Kidney (tissue), 14 donors: ENCODE data around the gene MACROD2. TPM values are rescaled to one million over a fixed set of nuclear protein-coding genes. Genes with fewer than 3 reads are reported as not detected.

Experiments used
- DNase-seq, 5 donors: peaks; one replicate each; pipeline ENCODE4 v3.0.0-alpha.2; 2013 to 2020
- FAIRE-seq: peaks from 2 replicates; lab custom pipeline; 2012; peaks lifted over from hg19 to GRCh38; lab: Jason Lieb, UNC
- H3K27ac ChIP-seq, 2 donors: one replicate each; pipeline ENCODE4 v1.7.0; 2013; ENCODE audit warnings: low read depth in 2 of 2, low read length in 2 of 2, inconsistent platforms in 1 of 2
- H3K27me3 ChIP-seq: one replicate; pipeline ENCODE4 v1.7.1; 2013; ENCODE audit warnings: low read length, inconsistent platforms; ENCODE audit not compliant: control insufficient read depth, insufficient read depth
- H3K36me3 ChIP-seq, 3 donors: one replicate each; pipeline versions ENCODE4 v1.7.0 to v1.7.1; 2013; ENCODE audit warnings: low read length in 3 of 3, control low read depth in 1 of 3, inconsistent platforms in 1 of 3; ENCODE audit not compliant: insufficient read depth in 3 of 3, control insufficient read depth in 2 of 3
- H3K4me1 ChIP-seq, 3 donors: one replicate each; pipeline versions ENCODE4 v1.7.0 to v1.7.1; 2013; ENCODE audit warnings: low read length in 3 of 3, inconsistent platforms in 1 of 3, low read depth in 1 of 3; ENCODE audit not compliant: control insufficient read depth in 2 of 3, insufficient read depth in 2 of 3
- H3K4me3 ChIP-seq, 3 donors: one replicate each; pipeline versions ENCODE4 v1.7.0 to v1.8.1; 2013; ENCODE audit warnings: low read length in 3 of 3, control low read depth in 1 of 3, inconsistent platforms in 1 of 3
- H3K9ac ChIP-seq, 3 donors: one replicate each; pipeline versions ENCODE4 v1.7.0 to v1.7.1; 2013; ENCODE audit warnings: low read length in 3 of 3, control low read depth in 1 of 3, inconsistent platforms in 1 of 3
- H3K9me3 ChIP-seq, 3 donors: one replicate each; pipeline versions ENCODE4 v1.7.0 to v1.7.1; 2013; ENCODE audit warnings: low read length in 3 of 3, control low read depth in 1 of 3, inconsistent platforms in 1 of 3; ENCODE audit not compliant: control insufficient read depth in 2 of 3, insufficient read depth in 1 of 3
- intact Hi-C: fragments of 100-400 bp; cut with DNase I; formaldehyde crosslinking; loops from one replicate; pipeline ENCODE4 v1.11.1; 2022
- polyA plus RNA-seq: library from polyadenylated mRNA; stranded (reverse); fragments of 350-450 nt; fragmentation: Illumina TruSeq; extraction: RNeasy Lipid Tissue Mini Kit (QIAGEN cat#74804); gene quantifications from one replicate; pipeline ENCODE4 v1.2.3, GENCODE V29; 2014; ENCODE audit warnings: low read depth, low replicate concordance; ENCODE audit not compliant: insufficient read depth
- total RNA-seq: library from RNA; stranded (reverse); fragmentation: NEBNext Ultra II Directional; extraction: Animal tissue kit (Norgen Biotek cat#: 25700); gene quantifications from one replicate; pipeline ENCODE4 v1.2.1, GENCODE V29; 2021
- TF ChIP-seq, protein P1 (sequence below): IDR thresholded peaks from 3 replicates; pipeline ENCODE4 v1.5.1; 2012; ENCODE audit warnings: mild to moderate bottlenecking, moderate library complexity, borderline replicate concordance; ENCODE audit not compliant: insufficient read depth; ENCODE audit errors: extremely low read depth
- donor health status: control.
- donor health status: control.
- donor health status: control.
- donor health status: control.
- donor health status: control.
- donor health status: DM: yes; HTN: yes; CAD: no.
- donor health status: Normal renal cell carcinoma (clear cell type).

Gene MACROD2
- total and polyA plus RNA-seq, 2 donors from 2014 or later = 3.0 to 10.0 TPM

- Histone ChIP-seq H3K9ac (no peak overlapping the region), H3K4me1 (no peaks in the 10 kb centered on the region), H3K9me3 (no peaks in the 10 kb centered on the region), H3K4me3 (no peak overlapping the region), H3K27ac (no peak overlapping the region), H3K27me3 (no peaks in the 10 kb centered on the region), H3K36me3 (no peaks in the 10 kb centered on the region)
- TF ChIP-seq, protein P1, sequence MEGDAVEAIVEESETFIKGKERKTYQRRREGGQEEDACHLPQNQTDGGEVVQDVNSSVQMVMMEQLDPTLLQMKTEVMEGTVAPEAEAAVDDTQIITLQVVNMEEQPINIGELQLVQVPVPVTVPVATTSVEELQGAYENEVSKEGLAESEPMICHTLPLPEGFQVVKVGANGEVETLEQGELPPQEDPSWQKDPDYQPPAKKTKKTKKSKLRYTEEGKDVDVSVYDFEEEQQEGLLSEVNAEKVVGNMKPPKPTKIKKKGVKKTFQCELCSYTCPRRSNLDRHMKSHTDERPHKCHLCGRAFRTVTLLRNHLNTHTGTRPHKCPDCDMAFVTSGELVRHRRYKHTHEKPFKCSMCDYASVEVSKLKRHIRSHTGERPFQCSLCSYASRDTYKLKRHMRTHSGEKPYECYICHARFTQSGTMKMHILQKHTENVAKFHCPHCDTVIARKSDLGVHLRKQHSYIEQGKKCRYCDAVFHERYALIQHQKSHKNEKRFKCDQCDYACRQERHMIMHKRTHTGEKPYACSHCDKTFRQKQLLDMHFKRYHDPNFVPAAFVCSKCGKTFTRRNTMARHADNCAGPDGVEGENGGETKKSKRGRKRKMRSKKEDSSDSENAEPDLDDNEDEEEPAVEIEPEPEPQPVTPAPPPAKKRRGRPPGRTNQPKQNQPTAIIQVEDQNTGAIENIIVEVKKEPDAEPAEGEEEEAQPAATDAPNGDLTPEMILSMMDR = no peak
- intact Hi-C loops = no loop called here
- FAIRE-seq (no peak), DNase-seq (no peak)
Measured at GRCh38 chr20:14478126-14478525, 482.8 kb downstream of the MACROD2 start.

- Histone ChIP-seq H3K9me3 (no peaks in the 10 kb centered on the region), H3K4me3 (no peak overlapping the region), H3K27ac (no peak overlapping the region), H3K27me3 (no peaks in the 10 kb centered on the region), H3K9ac (no peak overlapping the region), H3K36me3 (no peaks in the 10 kb centered on the region), H3K4me1 (no peaks in the 10 kb centered on the region)
- DNase-seq (no peak), FAIRE-seq (no peak)
- intact Hi-C loops = no loop called here
- TF ChIP-seq, protein P1 = no peak
Measured at GRCh38 chr20:14481863-14482262, 486.5 kb downstream of the MACROD2 start.

- Histone ChIP-seq H3K9me3 (no peaks in the 10 kb centered on the region), H3K27ac (no peak overlapping the region), H3K27me3 (no peaks in the 10 kb centered on the region), H3K9ac (no peak overlapping the region), H3K36me3 (no peaks in the 10 kb centered on the region), H3K4me1 (no peaks in the 10 kb centered on the region), H3K4me3 (no peak overlapping the region)
- intact Hi-C loops = no loop called here
- DNase-seq (no peak), FAIRE-seq (no peak)
- TF ChIP-seq, protein P1 = no peak
Measured at GRCh38 chr20:14488212-14488611, 492.9 kb downstream of the MACROD2 start.
